Right forelimb (tissue), 1 donor: ENCODE measurements around the gene GDPD1.
A peak's percentile ranks its signal among the peaks of the same experiment; 100 is the strongest.
"Not testable (repeated sequence)": the region's sequence is repeated elsewhere in the genome, so short reads cannot be mapped to it uniquely, and the experiment has no call there.

ENCODE experiments used
- DNase-seq: peaks from one replicate; pipeline ENCODE4 v3.0.0-alpha.2; 2018

Gene GDPD1

GRCh38 chr17:59254742-59255141, 34.4 kb downstream of the GDPD1 start:
- DNase-seq, result no peak

- no peak for DNase-seq
Measured at GRCh38 chr17:59257101-59257500, 36.8 kb downstream of the GDPD1 start.

- DNase-seq, result no peak
Measured at GRCh38 chr17:59260722-59261121, 40.4 kb downstream of the GDPD1 start.

GRCh38 chr17:59266745-59267144, 46.4 kb downstream of the GDPD1 start:
- DNase-seq, result no peak

GRCh38 chr17:59267776-59268175, 47.5 kb downstream of the GDPD1 start:
- DNase-seq, result no peak

- no peak for DNase-seq
Measured at GRCh38 chr17:59275618-59276017, 55.3 kb downstream of the GDPD1 start.

- DNase-seq, result no peak
Measured at GRCh38 chr17:59277031-59277430, 56.7 kb downstream of the GDPD1 start.

GRCh38 chr17:59278406-59278805, 58.1 kb downstream of the GDPD1 start:
- no peak for DNase-seq

GRCh38 chr17:59284317-59284716, 64.0 kb downstream of the GDPD1 start:
- no peak for DNase-seq

- DNase-seq, result no peak
Measured at GRCh38 chr17:59287452-59287851, 67.1 kb downstream of the GDPD1 start.

- no peak for DNase-seq
Measured at GRCh38 chr17:59287891-59288290, 67.6 kb downstream of the GDPD1 start.

- DNase-seq, result no peak
Measured at GRCh38 chr17:59289981-59290301, 69.6 kb downstream of the GDPD1 start.

- DNase-seq, result not testable (repeated sequence)
Measured at GRCh38 chr17:59290302-59290998, 70.1 kb downstream of the GDPD1 start.

GRCh38 chr17:59292174-59292523, 71.8 kb downstream of the GDPD1 start:
- no peak for DNase-seq

- DNase-seq, result no peak
Measured at GRCh38 chr17:59296190-59296589, 75.9 kb downstream of the GDPD1 start.

GRCh38 chr17:59298521-59298920, 78.2 kb downstream of the GDPD1 start:
- DNase-seq, result no peak

GRCh38 chr17:59299400-59300092, 79.2 kb downstream of the GDPD1 start:
- DNase-seq, result no peak

- no peak for DNase-seq
Measured at GRCh38 chr17:59300941-59301340, 80.6 kb downstream of the GDPD1 start.

- no peak for DNase-seq
Measured at GRCh38 chr17:59304811-59305210, 84.5 kb downstream of the GDPD1 start.

GRCh38 chr17:59310263-59310920, 90.1 kb downstream of the GDPD1 start:
- DNase-seq, result no peak

- peak; percentile 48 for DNase-seq
Measured at GRCh38 chr17:59311051-59311468, 90.7 kb downstream of the GDPD1 start.

- DNase-seq, result not testable (repeated sequence)
Measured at GRCh38 chr17:59311521-59311920, 91.2 kb downstream of the GDPD1 start.

GRCh38 chr17:59315866-59316265, 95.6 kb downstream of the GDPD1 start:
- no peak for DNase-seq
